Fibroblast of gingiva (primary cell): Measurements from ENCODE around the gene SMYD3.
"Not testable (repeated sequence)": the region's sequence is repeated elsewhere in the genome, so short reads cannot be mapped to it uniquely, and the experiment has no call there.

Experiments used
- DNase-seq: peaks from one replicate; pipeline ENCODE4 v3.0.0-alpha.2; 2011; ENCODE audit warnings: low read depth

Gene SMYD3

GRCh38 chr1:245952383-245953026 lies 554.6 kb downstream of the SMYD3 start:
- DNase-seq, result no peak

GRCh38 chr1:245948786-245949185 lies 558.3 kb downstream of the SMYD3 start:
- DNase-seq, result no peak

GRCh38 chr1:245946905-245947304 lies 560.2 kb downstream of the SMYD3 start:
- DNase-seq, result no peak

GRCh38 chr1:245945136-245945535 lies 561.9 kb downstream of the SMYD3 start:
- not testable (repeated sequence) for DNase-seq

GRCh38 chr1:245942856-245943255 lies 564.2 kb downstream of the SMYD3 start:
- no peak for DNase-seq

GRCh38 chr1:245941771-245942170 lies 565.3 kb downstream of the SMYD3 start:
- not testable (repeated sequence) for DNase-seq

GRCh38 chr1:245939756-245940345 lies 567.2 kb downstream of the SMYD3 start:
- no peak for DNase-seq

GRCh38 chr1:245938046-245938435 lies 569.0 kb downstream of the SMYD3 start:
- DNase-seq, result no peak

GRCh38 chr1:245937316-245938045 lies 569.6 kb downstream of the SMYD3 start:
- no peak for DNase-seq

- no peak for DNase-seq
Measured at GRCh38 chr1:245934409-245934808, 572.7 kb downstream of the SMYD3 start.

GRCh38 chr1:245933431-245934045 lies 573.5 kb downstream of the SMYD3 start:
- DNase-seq, result no peak

- no peak for DNase-seq
Measured at GRCh38 chr1:245932302-245932972, 574.6 kb downstream of the SMYD3 start.

GRCh38 chr1:245931450-245931849 lies 575.6 kb downstream of the SMYD3 start:
- DNase-seq, result no peak

GRCh38 chr1:245929224-245929623 lies 577.9 kb downstream of the SMYD3 start:
- no peak for DNase-seq

- no peak for DNase-seq
Measured at GRCh38 chr1:245926888-245927287, 580.2 kb downstream of the SMYD3 start.

GRCh38 chr1:245923215-245923614 lies 583.9 kb downstream of the SMYD3 start:
- no peak for DNase-seq

- DNase-seq, result no peak
Measured at GRCh38 chr1:245921417-245921816, 585.7 kb downstream of the SMYD3 start.

GRCh38 chr1:245917403-245917802 lies 589.7 kb downstream of the SMYD3 start:
- no peak for DNase-seq

- no peak for DNase-seq
Measured at GRCh38 chr1:245915841-245916240, 591.2 kb downstream of the SMYD3 start.

- no peak for DNase-seq
Measured at GRCh38 chr1:245915406-245915805, 591.7 kb downstream of the SMYD3 start.

GRCh38 chr1:245908543-245908942 lies 598.5 kb downstream of the SMYD3 start:
- DNase-seq, result no peak

GRCh38 chr1:245906207-245906606 lies 600.9 kb downstream of the SMYD3 start:
- no peak for DNase-seq
